ENCODE measurements around the gene KRTAP10-12. TPM values are rescaled to one million over a fixed set of nuclear protein-coding genes. Genes with fewer than 3 reads are reported as not detected.

KRTAP10-12 gene
- total RNA-seq, 1 donor from 2014 or later, result not detected

GRCh38 chr21:44729336-44730027 lies 32.5 kb downstream of the KRTAP10-12 start:
- no peak for DNase-seq
- intact Hi-C loops (cut with micrococcal nuclease), result no loop called here
- Histone ChIP-seq H3K4me3 (no peak overlapping the region), H3K36me3 (no peaks in the 10 kb centered on the region), H3K27ac (replicated peaks) (no peak overlapping the region), H3K4me1 (no peaks in the 10 kb centered on the region), H3K27me3 (ENCODE audit: low read depth) (peaks cover 36% of the 10 kb centered on the region), H3K9me3 (replicated peaks) (no peaks in the 10 kb centered on the region)
- no peak for TF ChIP-seq CTCF (IDR thresholded peaks at IDR 0.05; ENCODE audit: borderline replicate concordance)

- no peak for DNase-seq
- peaks cover 31% of the 10 kb centered on the region for H3K27me3 ChIP-seq (ENCODE audit: low read depth)
- H3K36me3 ChIP-seq, result no peaks in the 10 kb centered on the region
- H3K4me1 ChIP-seq, result no peaks in the 10 kb centered on the region
- no peak overlapping the region for H3K4me3 ChIP-seq
- TF ChIP-seq CTCF (IDR thresholded peaks at IDR 0.05; ENCODE audit: borderline replicate concordance), result no peak
- intact Hi-C loops (cut with micrococcal nuclease), result no loop called here
- H3K9me3 ChIP-seq (replicated peaks), result no peaks in the 10 kb centered on the region
- no peak overlapping the region for H3K27ac ChIP-seq (replicated peaks)
Observed at GRCh38 chr21:44730028-44730395, 33.0 kb downstream of the KRTAP10-12 start.

- H3K4me3 ChIP-seq, result no peak overlapping the region
- DNase-seq, result no peak
- no peak overlapping the region for H3K27ac ChIP-seq (replicated peaks)
- H3K4me1 ChIP-seq, result no peaks in the 10 kb centered on the region
- H3K36me3 ChIP-seq, result no peaks in the 10 kb centered on the region
- H3K9me3 ChIP-seq (replicated peaks), result peaks cover 5% of the 10 kb centered on the region
- peaks cover 21% of the 10 kb centered on the region for H3K27me3 ChIP-seq (ENCODE audit: low read depth)
- no peak for TF ChIP-seq CTCF (IDR thresholded peaks at IDR 0.05; ENCODE audit: borderline replicate concordance)
- intact Hi-C loops (cut with micrococcal nuclease), result no loop called here
Observed at GRCh38 chr21:44730951-44731579, 34.1 kb downstream of the KRTAP10-12 start.

- DNase-seq, result no peak
- Histone ChIP-seq H3K4me3 (no peak overlapping the region), H3K9me3 (replicated peaks) (peaks cover 17% of the 10 kb centered on the region), H3K36me3 (no peaks in the 10 kb centered on the region), H3K27me3 (ENCODE audit: low read depth) (peaks cover 9% of the 10 kb centered on the region), H3K4me1 (no peaks in the 10 kb centered on the region), H3K27ac (replicated peaks) (no peak overlapping the region)
- intact Hi-C loops (cut with micrococcal nuclease), result no loop called here
- no peak for TF ChIP-seq CTCF (IDR thresholded peaks at IDR 0.05; ENCODE audit: borderline replicate concordance)
Observed at GRCh38 chr21:44732263-44732662, 35.3 kb downstream of the KRTAP10-12 start.

GRCh38 chr21:44732956-44733355 lies 36.0 kb downstream of the KRTAP10-12 start:
- no peaks in the 10 kb centered on the region for H3K36me3 ChIP-seq
- intact Hi-C loops (cut with micrococcal nuclease), result no loop called here
- no peak for DNase-seq
- H3K4me1 ChIP-seq, result no peaks in the 10 kb centered on the region
- no peak for TF ChIP-seq CTCF (IDR thresholded peaks at IDR 0.05; ENCODE audit: borderline replicate concordance)
- peaks cover 24% of the 10 kb centered on the region for H3K9me3 ChIP-seq (replicated peaks)
- no peak overlapping the region for H3K27ac ChIP-seq (replicated peaks)
- H3K27me3 ChIP-seq (ENCODE audit: low read depth), result peaks cover 2% of the 10 kb centered on the region
- no peak overlapping the region for H3K4me3 ChIP-seq
